GM21526 (cell line): ENCODE results near the gene NCK2.

Experiments
- ATAC-seq: cut with Tn5 transposase; IDR thresholded peaks from one replicate; pipeline ENCODE4 v1.9.1; 2021; ENCODE audit warnings: moderate library complexity; ENCODE audit not compliant: unreplicated experiment, low FRiP score

The NCK2 gene

DNA sequence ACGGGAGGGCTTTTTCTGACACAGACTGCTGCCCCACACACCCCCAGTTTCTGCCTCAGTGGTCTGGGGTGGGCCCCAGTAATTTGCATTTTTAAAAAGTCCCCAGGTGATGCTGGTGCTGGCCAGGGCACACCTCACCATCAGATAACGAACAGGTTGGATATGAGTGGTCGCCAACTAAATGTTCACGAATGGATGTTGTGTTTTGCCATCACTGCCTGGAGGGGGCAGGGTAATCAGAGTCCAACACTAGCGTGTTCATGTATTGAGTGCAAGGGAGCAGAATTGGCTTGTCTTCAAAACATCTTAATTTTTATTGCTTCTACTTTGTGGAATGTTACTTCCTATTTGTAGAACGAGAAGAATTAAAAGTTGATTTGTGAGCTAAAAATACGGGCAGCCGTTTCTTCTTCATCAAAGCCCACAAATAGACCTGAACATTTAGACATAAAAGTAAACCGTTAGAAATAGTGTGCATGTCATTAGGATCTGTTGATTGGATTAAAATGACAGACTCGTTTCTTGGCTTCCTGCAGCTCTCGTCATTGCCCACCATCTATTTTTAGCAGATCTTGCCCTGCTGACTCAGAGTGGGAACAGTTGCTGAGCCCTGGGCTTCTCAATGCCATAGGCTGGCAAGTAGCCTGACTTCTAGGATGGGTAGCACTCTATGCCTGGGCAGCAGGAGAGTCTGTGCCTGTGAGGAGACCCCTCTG, 45.2 kb downstream of the NCK2 start:
- ATAC-seq: peak; percentile 36

- ATAC-seq: peak; percentile 12
Observed at GRCh38 chr2:105790461-105791149, 45.9 kb downstream of the NCK2 start.

DNA sequence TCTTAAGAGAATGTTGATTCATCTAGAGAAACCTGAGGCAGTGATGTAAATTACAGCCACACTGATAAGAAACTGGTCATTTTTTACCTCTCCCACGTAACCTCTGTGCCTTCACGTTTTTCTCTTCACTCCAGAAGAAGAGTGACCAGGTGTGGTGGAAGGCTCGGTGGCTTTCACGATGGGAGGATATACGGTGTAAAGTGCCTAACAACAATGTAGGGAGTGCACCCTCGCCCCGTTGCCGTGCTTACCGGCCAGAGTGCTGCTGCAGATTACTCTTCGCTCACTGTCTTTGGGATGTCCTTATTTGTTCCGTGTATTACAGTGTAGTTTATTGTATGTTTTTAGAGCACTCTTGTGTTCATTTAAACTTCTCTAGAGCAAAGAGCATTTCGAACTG, 46.5 kb downstream of the NCK2 start:
- no peak for ATAC-seq

DNA sequence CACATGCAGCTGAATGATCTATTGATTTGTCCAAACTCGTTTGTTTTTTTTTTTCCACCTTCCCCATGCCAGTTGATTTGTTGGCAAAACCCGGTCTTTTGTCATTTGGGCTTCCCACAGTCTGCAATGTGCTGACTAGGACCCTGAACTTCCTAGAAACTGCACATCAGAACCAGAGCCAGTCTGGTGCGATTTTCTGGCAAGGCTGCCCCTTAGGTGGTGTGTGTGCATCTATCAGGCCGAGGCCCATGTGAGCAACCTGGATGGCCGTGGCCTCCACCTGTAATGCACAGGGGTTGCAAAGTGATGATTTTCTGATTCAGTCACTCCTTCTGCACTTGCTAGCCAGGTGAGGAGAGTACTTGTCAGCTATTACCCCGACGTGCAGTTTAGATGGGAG, 47.8 kb downstream of the NCK2 start:
- no peak for ATAC-seq

GRCh38 chr2:105793196-105793975, 48.7 kb downstream of the NCK2 start:
- no peak for ATAC-seq

GRCh38 chr2:105794926-105795574, 50.3 kb downstream of the NCK2 start:
- no peak for ATAC-seq

GRCh38 chr2:105795575-105795934, 50.8 kb downstream of the NCK2 start:
- no peak for ATAC-seq

DNA sequence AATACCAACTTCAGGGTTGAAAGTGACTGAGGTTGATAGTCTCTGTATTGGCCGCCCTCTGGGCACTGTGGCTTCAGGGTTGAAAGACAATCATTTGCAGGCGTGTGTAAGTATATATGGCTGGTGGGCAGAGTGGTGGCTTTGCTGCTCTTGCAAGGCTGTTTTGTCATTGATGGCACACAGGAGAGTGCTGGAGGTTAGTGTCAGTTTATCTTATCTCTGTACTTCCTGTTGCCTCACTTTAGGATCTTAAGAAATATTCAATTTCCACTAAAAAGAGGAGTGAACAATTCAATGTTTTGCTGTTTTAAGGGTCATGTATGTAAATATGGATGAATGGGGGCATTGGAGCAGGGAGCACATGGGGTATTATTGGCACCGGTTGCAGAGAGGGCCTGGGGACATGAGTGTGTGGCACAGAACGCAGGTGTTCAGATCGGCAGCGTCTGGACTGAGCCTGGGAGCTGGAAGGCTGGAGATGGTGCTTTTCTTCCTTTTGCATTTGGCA, 51.5 kb downstream of the NCK2 start:
- no peak for ATAC-seq

DNA sequence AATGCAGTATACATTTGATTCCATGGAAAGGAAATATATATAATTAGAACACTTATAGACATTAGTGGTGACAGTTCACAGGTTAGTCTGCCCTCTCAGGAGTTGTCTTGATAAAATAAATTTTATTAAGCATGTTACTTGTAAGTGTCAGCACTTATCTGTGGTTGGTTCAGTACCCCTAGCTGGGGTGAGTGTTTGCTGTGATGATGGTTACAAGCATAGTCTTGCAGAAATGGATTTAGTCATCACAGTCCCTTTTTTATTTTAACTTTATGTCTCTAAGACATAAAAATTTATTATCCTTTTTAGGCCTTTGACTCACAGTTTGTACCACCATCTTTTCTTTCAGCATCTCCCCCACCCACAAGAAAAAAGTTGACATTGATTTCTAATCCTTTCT, 52.1 kb downstream of the NCK2 start:
- no peak for ATAC-seq

GRCh38 chr2:105797298-105797819, 52.6 kb downstream of the NCK2 start:
- ATAC-seq: peak; percentile 44

- ATAC-seq: no peak
Observed at GRCh38 chr2:105798595-105798994, 53.9 kb downstream of the NCK2 start.

- no peak for ATAC-seq
Observed at GRCh38 chr2:105800036-105800713, 55.5 kb downstream of the NCK2 start.

DNA sequence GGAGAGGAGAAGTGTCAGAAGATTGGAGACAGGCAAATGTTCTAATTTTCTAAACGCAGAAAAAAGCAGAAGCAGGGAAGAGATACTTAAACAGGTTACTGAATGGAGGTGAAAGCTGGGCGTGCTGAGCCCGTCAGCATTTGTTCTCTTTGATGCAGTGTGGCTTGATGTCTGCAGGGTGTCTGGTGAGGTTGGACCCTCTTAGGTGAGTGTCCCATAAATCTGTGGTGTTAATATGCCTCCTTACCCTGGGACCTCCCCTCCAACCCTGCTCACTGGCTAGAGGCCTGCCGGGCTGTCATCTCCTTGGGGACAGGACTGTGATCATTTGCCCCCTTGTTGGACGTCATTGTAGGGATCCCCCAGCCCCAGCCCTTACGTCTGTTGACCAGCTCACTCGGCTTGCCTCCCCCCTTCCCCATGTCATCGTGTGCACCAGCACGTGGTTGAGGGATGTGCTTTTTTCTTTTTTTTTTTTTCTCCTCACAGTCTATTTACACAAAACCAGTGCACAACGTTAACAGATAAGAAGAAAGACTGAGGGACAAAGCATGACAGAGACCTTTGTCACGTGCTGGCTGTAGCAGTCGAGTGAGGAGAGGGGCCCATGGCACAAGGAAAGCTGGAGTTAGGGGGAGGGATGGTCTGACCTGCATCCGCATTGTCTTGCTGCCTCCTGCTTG, 56.4 kb downstream of the NCK2 start:
- ATAC-seq: no peak

DNA sequence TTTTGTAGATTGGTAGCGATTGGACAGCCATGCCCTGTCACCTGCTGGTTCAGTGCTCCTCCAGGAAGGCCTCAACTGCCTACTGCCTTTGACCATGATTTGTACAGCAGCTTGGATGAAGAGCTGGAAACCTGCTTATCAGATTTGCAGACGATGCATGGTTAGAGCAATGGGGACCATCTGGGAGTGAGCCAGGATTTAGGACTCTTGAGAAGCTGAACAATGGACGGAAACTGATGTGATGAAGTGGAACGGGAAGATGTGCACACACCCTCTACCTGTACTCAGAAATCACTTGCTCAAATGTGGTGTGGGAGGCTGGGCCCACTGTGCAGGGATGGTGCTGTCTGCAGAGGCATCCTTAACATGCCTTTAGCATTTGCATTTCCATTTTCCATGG, 57.2 kb downstream of the NCK2 start:
- no peak for ATAC-seq

- peak; percentile 33 for ATAC-seq
Observed at GRCh38 chr2:105802587-105802986, 57.9 kb downstream of the NCK2 start.

DNA sequence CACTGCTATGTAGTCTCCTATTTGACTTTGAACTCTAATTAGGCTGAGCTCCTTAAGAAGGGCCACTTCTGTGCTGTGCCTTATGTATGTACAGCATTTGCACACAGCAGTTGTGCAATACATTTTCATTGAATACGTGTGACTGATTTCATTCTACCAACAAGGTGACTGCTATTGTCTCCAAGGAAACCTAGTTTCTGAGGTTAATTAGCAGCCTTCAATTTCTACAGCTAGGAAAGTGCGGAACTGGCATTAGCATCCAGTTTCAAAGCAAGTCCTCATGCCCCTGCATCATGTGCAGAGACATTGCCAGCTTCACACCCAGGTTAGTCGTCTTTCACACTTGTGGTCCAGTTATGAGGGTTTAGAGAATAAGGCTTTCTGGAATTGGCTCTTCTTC, 58.6 kb downstream of the NCK2 start:
- no peak for ATAC-seq

DNA sequence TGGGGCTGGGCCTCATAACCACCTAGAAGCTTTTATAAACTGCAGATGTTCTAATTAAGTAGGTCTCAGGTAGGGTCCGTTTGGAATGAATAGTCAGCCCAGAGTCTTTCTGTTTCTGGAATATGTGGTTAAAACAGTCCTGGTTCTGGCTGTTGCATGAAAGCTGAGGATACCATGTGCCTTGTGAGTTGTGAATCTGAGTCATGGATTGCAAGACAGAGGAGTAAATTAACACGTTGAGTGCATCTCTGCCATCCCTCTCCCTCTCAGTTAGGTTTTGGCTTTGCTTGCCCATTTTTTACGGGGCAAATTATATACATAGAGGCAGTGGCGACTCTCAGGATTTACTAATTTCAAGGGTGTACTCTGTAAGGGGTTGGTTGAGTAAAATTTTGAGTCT, 59.1 kb downstream of the NCK2 start:
- no peak for ATAC-seq

DNA sequence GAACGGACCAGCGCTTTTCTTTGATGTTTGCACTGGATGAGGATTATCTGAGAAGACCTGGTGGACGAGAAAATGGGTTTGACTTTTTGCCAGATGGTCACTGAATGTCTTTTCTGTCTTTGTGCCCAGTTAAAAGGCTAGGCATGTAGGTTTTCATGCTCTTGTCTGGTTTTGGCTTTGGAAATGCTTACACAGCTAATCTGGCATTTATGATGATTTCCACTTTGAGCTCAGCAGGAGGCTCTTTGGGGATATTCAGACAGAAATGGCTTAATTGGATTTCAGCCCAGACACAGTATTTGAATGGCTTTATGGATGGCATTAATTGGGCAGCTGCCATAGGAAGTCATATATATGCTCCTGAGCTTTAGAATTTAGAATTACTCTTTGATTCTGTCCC, 59.6 kb downstream of the NCK2 start:
- no peak for ATAC-seq

GRCh38 chr2:105806996-105807395, 62.3 kb downstream of the NCK2 start:
- ATAC-seq: no peak
